Posterior vena cava (tissue), 2 donors: Measurements from ENCODE around the gene CIRBP. TPM values are rescaled to one million over a fixed set of nuclear protein-coding genes. Genes with fewer than 3 reads are reported as not detected.
"Not testable (repeated sequence)": the region's sequence is repeated elsewhere in the genome, so short reads cannot be mapped to it uniquely, and the experiment has no call there.

ENCODE experiments used
- DNase-seq: peaks from one replicate; pipeline ENCODE4 v3.0.0-alpha.2; 2020; ENCODE audit warnings: low spot score
- intact Hi-C, 2 donors: fragments of 100-400 bp; cut with DNase I; formaldehyde crosslinking; loops; one replicate each; pipeline versions ENCODE4 v1.14.1 to v1.14.2; 2022 to 2023
- total RNA-seq, 2 donors: library from RNA; stranded (reverse); fragmentation: NEBNext Ultra II Directional; extraction: Animal tissue kit (Norgen Biotek cat#: 25700); gene quantifications; one replicate each; pipeline ENCODE4 v1.2.1, GENCODE V29; 2021
- donor health status: DM: yes; HTN: yes; CAD: no.
- donor health status: DM: yes; HTN: yes; CAD: no.

Gene CIRBP
- total RNA-seq, 2 donors from 2014 or later: 447 to 636 TPM

GRCh38 chr19:1309977-1310852 lies 41.1 kb downstream of the CIRBP start:
- intact Hi-C loops: no loop called here

DNA sequence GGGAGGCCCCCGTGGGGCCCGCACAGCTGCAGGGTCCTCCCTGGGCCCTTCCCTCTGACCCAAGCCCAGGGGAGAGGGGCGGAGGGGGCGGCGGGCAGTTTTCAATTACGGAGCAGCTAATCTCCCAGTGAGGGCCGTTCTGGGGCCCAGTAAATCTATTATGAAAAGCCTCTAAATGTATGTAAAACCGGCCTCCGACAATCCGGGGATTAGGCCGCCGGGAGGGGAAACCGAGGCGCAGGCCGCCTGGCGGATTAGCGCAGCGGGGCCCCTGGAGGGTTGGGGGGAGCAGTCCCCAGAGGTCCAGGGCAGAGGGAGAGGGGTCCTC lies 41.7 kb downstream of the CIRBP start:
- intact Hi-C loops: no loop called here
- DNase-seq: no peak

More at GRCh38 chr19:1309977-1310852, 41.1 kb downstream of the CIRBP start:
- DNase-seq: no peak

GRCh38 chr19:1311543-1312091 lies 42.5 kb downstream of the CIRBP start:
- intact Hi-C loops: no loop called here
- DNase-seq: no peak

GRCh38 chr19:1312767-1313694 lies 43.9 kb downstream of the CIRBP start:
- no peak for DNase-seq
- intact Hi-C loops: no loop called here

- intact Hi-C loops: no loop called here
These were observed 44.8 kb downstream of the CIRBP start for GRCh38 chr19:1313695-1314613.

GRCh38 chr19:1315470-1316166 lies 46.5 kb downstream of the CIRBP start:
- DNase-seq: no peak
- intact Hi-C loops: no loop called here

More at GRCh38 chr19:1313695-1314613, 44.8 kb downstream of the CIRBP start:
- DNase-seq: no peak

DNA sequence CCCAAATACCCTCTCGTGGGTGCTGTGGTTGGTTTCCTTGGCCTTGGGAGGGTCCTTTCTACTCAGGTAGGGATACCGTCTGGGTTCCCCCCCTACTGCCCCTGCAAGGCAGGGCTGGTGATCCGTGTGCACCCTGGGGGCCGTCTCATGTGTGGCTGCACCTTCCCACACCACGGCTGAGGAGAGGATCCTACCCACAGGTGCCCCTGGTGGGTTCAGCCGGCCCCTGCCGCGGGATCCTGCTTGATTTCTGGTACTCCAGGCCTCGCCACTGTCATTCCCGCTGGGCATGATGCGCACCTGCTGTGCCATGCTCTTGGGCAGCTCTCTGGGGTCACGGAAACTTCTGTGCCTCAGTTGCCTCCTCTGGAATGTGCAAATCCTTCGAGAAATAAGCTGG lies 47.3 kb downstream of the CIRBP start:
- intact Hi-C loops: no loop called here
- no peak for DNase-seq

- no peak for DNase-seq
- intact Hi-C loops: no loop called here
These were observed 48.3 kb downstream of the CIRBP start for GRCh38 chr19:1317274-1318003.

- DNase-seq: no peak
- intact Hi-C loops: no loop called here
These were observed 49.7 kb downstream of the CIRBP start for GRCh38 chr19:1318678-1319471.

DNA sequence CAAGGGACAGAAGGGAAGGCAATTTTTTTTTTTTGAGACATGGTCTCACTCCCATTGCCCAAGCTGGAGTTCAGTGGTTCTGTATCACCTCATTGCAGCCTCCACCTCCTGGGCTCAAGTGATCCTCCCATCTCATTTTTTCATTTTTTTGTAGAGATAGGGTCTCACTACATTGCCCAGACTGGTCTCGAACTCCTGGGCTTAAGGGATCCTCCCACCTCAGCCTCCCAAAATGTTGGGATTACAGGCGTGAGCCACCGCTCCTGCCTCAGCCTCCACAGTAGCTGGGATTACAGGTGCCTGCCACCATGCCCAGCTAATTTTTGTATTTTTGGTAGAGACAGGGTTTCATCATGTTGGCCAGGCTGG lies 51.1 kb downstream of the CIRBP start:
- intact Hi-C loops, DNase-seq: not testable (repeated sequence)

DNA sequence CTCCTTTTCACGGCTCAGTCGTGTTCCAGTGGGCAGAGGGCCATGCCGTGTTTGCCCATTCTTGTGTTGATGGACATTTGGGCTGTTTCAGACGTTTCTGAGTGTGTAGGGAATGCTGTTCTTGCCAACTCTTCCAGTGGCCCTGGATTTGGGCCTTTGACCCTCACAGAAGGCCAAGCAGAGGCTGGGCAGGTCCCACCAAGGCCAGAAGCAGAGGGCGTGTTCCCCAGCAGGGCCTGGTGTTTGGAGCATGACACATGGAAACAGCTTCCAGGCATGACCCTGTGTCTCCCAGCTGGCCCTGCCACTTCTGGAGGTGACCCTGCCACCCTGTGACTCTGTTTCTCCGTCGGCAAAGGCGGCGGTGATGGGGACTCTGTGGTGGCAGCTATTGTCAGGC lies 52.4 kb downstream of the CIRBP start:
- no peak for DNase-seq
- intact Hi-C loops: no loop called here

DNA sequence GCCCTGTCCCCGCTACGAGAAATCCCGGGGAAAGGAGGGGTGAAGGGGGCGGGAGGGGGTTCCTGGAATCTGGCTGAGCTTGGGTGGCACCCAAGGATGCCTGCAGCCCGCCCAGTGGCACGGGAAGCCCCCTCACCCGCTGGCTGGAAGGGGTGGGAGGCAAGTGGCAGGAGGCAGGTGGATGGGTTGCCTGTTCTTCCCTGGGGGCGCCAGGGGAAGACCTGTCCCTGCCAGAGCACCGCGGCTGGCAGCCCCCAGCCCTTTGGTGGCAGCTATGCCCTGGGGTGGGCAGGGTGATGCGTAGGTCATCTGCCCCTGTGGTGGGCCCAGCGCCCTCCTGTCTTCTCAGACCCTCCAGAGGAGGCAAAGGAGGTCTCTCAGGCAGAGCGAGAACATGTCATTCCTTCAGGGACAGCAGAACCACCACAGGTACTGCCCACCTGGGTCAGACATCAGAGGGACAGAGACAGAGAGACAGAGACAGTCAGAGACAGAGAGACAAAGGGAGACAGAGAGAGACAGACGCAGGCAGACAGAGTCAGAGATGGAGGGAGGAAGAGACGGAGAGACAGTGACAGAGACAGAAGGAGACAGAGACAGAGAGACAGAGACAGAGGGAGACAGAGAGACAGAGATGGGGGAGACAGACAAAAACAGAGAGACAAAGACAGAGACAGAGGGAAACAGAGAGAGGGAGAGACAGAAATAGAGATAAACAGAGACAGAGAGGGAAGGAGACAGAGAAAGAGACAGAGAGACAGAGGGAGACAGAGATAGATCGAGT lies 53.3 kb downstream of the CIRBP start:
- intact Hi-C loops: no loop called here
- no peak for DNase-seq

- intact Hi-C loops: no loop called here
These were observed 55.2 kb downstream of the CIRBP start for GRCh38 chr19:1324249-1324805.

More at GRCh38 chr19:1324249-1324805, 55.2 kb downstream of the CIRBP start:
- no peak for DNase-seq
